Hepatic stellate cell (primary cell): ENCODE results near the gene PTBP1.

Source experiments
- DNase-seq: peaks from one replicate; pipeline ENCODE4 v3.0.0; 2011; ENCODE audit warnings: low spot score

Gene PTBP1

DNA sequence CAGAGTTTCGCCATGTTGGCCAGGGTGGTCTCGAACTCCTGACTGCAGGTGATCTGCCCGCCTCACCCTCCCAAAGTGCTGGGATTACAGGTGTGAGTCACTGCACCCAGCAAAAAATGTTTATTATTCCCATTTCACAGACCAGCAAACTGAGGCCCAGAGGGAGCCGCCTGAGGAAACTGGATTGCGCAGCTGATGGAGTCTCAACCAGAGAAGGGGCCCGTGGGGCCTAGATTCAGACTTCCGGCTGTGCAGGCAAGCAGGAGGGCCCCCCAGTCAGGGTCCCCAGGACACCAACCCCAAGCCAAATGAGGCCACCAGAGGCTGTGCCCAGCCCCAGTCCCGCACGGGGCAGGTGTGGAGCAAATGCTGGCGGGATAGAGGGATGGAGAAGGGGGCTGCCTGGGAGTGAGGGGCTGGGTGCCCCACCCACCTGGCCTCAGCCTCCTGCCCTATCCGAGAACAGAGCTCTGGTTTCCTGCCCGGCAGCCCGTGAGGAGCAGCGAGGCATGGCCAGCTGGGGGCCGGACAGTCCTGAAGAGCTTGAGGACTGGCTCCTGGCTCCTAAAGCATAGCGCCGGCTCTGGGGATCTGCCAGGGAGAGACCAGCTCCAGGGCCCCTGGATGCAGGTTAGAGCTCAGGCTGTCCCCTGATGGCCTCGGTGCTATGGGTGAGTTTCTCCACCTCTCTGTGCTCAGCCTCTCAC is 24.4 kb upstream of the PTBP1 start:
- DNase-seq, result no peak

GRCh38 chr19:776549-776948 is 20.7 kb upstream of the PTBP1 start:
- DNase-seq, result no peak

GRCh38 chr19:778910-779653 is 18.2 kb upstream of the PTBP1 start:
- DNase-seq, result peak; percentile 91

- DNase-seq, result no peak
Observed at GRCh38 chr19:780935-781334, 16.3 kb upstream of the PTBP1 start.

DNA sequence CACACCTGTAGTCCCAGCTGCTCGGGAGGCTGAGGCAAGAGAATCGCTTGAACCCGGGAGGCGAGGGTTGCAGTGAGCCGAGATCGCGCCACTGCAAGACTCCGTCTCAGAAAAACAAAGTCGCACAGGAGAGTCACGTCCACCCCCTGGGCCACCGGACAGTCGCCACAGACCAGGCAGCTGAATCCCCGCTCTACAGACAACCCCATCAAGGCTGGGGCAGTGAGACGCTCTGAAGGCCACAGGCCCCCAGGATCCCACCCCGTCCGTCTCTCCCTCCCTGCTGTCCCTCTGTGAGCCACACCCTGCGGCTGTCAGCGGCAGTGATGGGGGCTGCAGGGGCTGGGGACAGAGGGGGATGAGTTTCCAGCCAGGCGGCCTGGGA is 15.5 kb upstream of the PTBP1 start:
- DNase-seq, result no peak

GRCh38 chr19:782185-782877 is 14.9 kb upstream of the PTBP1 start:
- DNase-seq, result peak; percentile 79

GRCh38 chr19:782878-783668 is 14.2 kb upstream of the PTBP1 start:
- DNase-seq, result no peak

DNA sequence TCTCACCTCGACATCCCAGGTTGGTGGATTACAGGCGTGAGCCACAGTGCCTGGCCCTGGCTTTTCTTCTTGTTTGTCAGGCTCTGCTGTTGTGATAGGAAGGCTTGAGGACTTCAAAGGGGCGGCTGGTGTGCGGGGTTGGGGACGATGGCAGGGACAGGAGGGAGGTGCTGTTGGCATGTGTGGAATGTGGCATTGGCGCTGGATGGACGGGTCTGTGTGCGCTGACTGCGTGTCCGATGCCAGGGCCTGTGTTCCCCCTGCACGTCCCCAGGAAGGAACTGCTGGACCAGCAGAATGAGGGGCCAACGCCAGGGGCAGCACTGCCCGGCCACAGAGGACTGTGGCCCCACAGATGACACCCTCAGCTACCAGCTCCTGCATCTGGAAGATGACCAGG is 12.7 kb upstream of the PTBP1 start:
- DNase-seq, result no peak

DNA sequence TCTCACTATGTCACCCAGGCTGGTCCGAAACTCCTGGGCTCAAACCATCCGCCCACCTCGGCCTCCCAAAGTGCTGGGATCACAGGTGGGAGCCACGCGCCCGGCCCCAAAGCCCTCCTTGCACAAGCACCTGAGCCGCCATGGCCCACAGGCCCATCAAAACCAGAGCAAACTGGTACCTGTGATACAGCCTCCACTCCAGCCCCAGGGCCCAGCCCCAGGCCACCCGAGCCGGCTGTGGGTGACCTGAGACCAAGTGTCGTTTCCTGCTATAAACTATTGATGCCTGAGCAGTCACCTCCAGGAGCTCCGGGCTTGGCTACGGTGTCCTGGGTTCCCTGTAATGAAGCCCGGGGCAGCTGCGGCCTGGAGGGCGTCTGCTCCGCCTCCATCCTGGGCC is 9.7 kb upstream of the PTBP1 start:
- DNase-seq, result no peak

- DNase-seq, result no peak
Observed at GRCh38 chr19:788686-788982, 8.6 kb upstream of the PTBP1 start.

DNA sequence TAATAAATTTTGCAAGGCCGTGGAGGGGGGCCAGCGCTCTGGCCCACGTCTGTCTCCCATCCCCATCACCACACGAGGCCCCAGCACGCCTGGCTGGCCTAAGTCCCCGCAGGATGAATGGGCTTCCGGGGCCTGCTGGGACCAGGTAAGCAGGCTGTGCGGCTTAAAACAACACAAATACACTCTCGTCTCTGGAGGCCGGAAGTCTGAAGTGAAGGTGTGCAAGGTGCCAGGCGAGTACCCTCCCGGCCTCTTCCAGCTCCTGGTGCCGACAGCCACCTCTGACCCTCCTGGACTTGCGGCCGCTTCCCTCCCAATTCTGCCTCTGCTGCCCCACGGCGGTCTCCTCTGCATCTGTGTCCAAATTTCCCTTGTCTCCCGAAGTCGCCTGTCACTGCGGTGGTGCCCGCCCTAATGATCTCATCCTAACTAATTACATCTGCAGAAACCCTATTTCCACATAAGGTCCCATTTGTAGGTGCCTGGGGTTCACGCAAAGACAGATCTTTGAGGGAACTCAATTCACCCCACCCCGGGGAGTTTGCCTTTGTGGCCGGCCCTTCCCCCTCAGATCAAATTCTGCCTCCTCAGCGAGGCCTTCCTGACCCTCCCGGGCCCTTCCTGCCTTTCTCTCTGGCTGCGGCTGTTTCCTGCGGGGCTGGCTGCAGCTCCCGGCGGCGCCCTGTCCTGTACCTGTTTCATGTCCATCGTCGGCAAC is 8.1 kb upstream of the PTBP1 start:
- DNase-seq, result no peak

DNA sequence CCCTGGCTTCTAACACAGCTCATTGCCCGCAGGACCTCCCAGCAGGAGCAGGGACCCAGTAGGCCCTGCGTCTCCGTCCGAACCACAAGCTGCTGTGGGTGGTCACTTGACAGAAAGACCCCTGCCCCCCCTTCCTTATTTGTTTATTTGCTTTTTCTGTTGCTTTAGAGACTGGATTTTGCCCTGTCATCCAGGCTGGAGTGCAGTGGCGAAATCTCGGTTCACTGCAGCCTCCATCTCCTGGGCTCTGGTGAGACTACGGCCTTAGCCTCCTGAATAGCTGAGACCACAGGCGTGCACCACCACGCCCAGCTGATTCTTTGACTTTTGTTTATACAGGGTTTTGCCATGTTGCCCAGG is 7.6 kb upstream of the PTBP1 start:
- no peak for DNase-seq

- DNase-seq, result no peak
Observed at GRCh38 chr19:791007-791566, 6.2 kb upstream of the PTBP1 start.

- DNase-seq, result no peak
Observed at GRCh38 chr19:791567-792305, 5.5 kb upstream of the PTBP1 start.

- DNase-seq, result no peak
Observed at GRCh38 chr19:792306-792885, 4.9 kb upstream of the PTBP1 start.

DNA sequence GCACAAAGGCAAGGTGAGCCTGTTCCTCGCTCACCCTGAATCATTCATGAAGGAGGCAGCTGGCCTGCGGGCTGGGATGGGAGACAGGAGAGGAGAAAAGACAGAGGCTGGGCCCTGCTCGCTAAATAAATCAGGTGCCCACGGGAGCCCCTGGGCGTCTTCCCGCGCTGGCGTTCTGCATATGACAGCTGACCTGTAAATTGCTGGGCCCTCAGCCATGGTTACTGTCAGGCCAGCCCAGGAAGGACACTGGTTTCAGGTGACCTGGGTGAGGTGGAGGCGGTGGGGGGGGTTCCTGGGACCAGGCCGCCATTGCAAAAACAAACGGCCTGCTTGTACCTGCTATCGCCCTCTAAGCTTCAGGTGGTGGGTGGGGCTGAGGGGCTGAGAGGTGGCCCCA is 3.4 kb upstream of the PTBP1 start:
- no peak for DNase-seq

GRCh38 chr19:795073-795611 is 2.1 kb upstream of the PTBP1 start:
- DNase-seq, result no peak

GRCh38 chr19:795691-796581 is 1.3 kb upstream of the PTBP1 start:
- no peak for DNase-seq
